ENCODE results near the gene CRYL1.

Gene CRYL1

DNA sequence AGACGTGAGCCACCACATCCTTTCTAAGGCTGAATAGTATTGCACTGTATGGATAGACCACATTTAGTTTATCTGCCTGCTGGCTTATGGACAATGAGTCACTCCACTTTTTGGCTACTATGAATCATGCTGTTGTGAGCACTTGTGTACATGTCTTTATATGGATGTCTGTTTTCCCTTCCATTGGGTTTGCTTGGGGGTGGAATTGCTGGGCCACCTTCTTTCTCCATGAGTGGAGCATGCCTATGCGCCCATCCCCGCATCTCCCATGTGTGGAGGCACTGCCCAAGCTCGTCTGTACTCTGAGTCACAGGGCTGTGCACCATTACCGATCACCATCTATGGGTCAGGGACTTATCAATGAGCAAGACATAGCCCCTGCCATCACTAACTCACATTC, 166.3 kb downstream of the CRYL1 start:
- H3K79me2 ChIP-seq (ENCODE audit: control insufficient read depth, low read length) = no peaks in the 10 kb centered on the region
- no peaks in the 10 kb centered on the region for H3K27me3 ChIP-seq (ENCODE audit: control insufficient read depth, low read length)
- H3K4me1 ChIP-seq (ENCODE audit: control insufficient read depth, low read length) = peaks cover 4% of the 10 kb centered on the region; the same call in 1 of the 2 replicates
- no peaks in the 10 kb centered on the region for H4K20me1 ChIP-seq (ENCODE audit: control insufficient read depth, insufficient read depth, low read depth, low read length)
- H3F3A ChIP-seq (ENCODE audit: control insufficient read depth, insufficient read depth) = no peaks in the 10 kb centered on the region
- no peaks in the 10 kb centered on the region for H3K9me3 ChIP-seq (ENCODE audit: control insufficient read depth, insufficient read depth, low read length)
- H3K36me3 ChIP-seq (ENCODE audit: control insufficient read depth, low read length) = no peaks in the 10 kb centered on the region
- TF ChIP-seq CTCF (IDR thresholded peaks at IDR 0.05; ENCODE audit: low read depth, low read length, poor library complexity, severe bottlenecking) = no peak
- TF ChIP-seq EZH2phosphoT487 (IDR thresholded peaks at IDR 0.05; ENCODE audit: borderline replicate concordance, low read length) = no peak
- no peak overlapping the region for H3K4me2 ChIP-seq (ENCODE audit: low read length)
- H3K4me3 ChIP-seq (ENCODE audit: low read length) = no peak overlapping the region
- H3K9me2 ChIP-seq (replicated peaks; ENCODE audit: control insufficient read depth, low read length) = no peaks in the 10 kb centered on the region
- H3K27ac ChIP-seq (ENCODE audit: low read depth, low read length) = no peak overlapping the region

DNA sequence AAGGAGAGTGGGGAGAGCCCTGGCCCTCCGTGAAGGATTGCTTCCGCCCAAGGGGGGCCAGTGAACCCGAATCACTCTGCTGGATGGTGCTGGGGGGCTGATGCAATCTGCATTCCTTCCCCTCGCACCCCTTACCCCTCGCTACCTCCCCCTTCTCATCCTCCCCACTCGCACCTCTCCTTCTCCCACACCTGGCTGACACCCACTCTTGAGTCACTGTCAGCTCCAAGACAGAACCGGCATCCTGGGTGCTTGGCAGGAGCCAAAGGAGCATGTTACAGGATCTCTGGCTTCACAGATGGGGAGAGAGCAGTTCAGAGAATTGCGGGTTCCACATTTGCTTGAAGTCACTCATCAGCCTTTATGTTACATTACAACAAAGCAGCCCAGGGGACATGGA, 167.6 kb downstream of the CRYL1 start:
- Histone ChIP-seq H3K9me3 (ENCODE audit: control insufficient read depth, insufficient read depth, low read length) (no peaks in the 10 kb centered on the region), H3K4me3 (ENCODE audit: low read length) (no peak overlapping the region), H3K9me2 (replicated peaks; ENCODE audit: control insufficient read depth, low read length) (no peaks in the 10 kb centered on the region), H4K20me1 (ENCODE audit: control insufficient read depth, insufficient read depth, low read depth, low read length) (no peaks in the 10 kb centered on the region), H3K27me3 (ENCODE audit: control insufficient read depth, low read length) (no peaks in the 10 kb centered on the region), H3K4me2 (ENCODE audit: low read length) (no peak overlapping the region), H3K4me1 (ENCODE audit: control insufficient read depth, low read length) (peaks cover 4% of the 10 kb centered on the region; the same call in 1 of the 2 replicates), H3K36me3 (ENCODE audit: control insufficient read depth, low read length) (no peaks in the 10 kb centered on the region), H3K79me2 (ENCODE audit: control insufficient read depth, low read length) (no peaks in the 10 kb centered on the region), H3F3A (ENCODE audit: control insufficient read depth, insufficient read depth) (no peaks in the 10 kb centered on the region), H3K27ac (ENCODE audit: low read depth, low read length) (no peak overlapping the region)
- TF ChIP-seq CTCF (IDR thresholded peaks at IDR 0.05; ENCODE audit: low read depth, low read length, poor library complexity, severe bottlenecking) = no peak
- TF ChIP-seq EZH2phosphoT487 (IDR thresholded peaks at IDR 0.05; ENCODE audit: borderline replicate concordance, low read length) = no peak

DNA sequence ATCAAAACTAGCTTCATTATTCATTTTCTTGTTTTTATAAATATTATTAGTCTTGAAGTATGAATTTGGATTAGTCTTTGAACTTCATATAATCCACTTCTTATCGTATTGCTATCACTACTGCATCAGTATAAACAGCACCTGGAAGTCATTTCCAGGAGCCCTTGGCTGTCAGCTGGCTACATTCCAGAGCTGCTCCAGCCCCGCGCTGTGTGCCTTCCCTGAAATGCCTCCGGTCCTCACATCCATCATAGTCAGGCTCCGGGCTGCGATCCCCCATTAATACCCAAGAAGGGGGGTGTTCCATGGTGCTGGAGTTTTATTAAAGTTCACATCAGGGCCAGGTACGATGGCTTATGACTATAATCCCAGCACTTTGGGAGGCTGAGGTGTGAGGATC, 169.2 kb downstream of the CRYL1 start:
- H3K27me3 ChIP-seq (ENCODE audit: control insufficient read depth, low read length) = no peaks in the 10 kb centered on the region
- H3K9me3 ChIP-seq (ENCODE audit: control insufficient read depth, insufficient read depth, low read length) = no peaks in the 10 kb centered on the region
- no peaks in the 10 kb centered on the region for H3K9me2 ChIP-seq (replicated peaks; ENCODE audit: control insufficient read depth, low read length)
- H3F3A ChIP-seq (ENCODE audit: control insufficient read depth, insufficient read depth) = no peaks in the 10 kb centered on the region
- no peak overlapping the region for H3K4me2 ChIP-seq (ENCODE audit: low read length)
- H4K20me1 ChIP-seq (ENCODE audit: control insufficient read depth, insufficient read depth, low read depth, low read length) = no peaks in the 10 kb centered on the region
- no peaks in the 10 kb centered on the region for H3K79me2 ChIP-seq (ENCODE audit: control insufficient read depth, low read length)
- H3K4me3 ChIP-seq (ENCODE audit: low read length) = no peak overlapping the region
- no peaks in the 10 kb centered on the region for H3K36me3 ChIP-seq (ENCODE audit: control insufficient read depth, low read length)
- peaks cover 4% of the 10 kb centered on the region; the same call in 1 of the 2 replicates for H3K4me1 ChIP-seq (ENCODE audit: control insufficient read depth, low read length)
- TF ChIP-seq CTCF (IDR thresholded peaks at IDR 0.05; ENCODE audit: low read depth, low read length, poor library complexity, severe bottlenecking) (no peak), EZH2phosphoT487 (IDR thresholded peaks at IDR 0.05; ENCODE audit: borderline replicate concordance, low read length) (no peak)
- H3K27ac ChIP-seq (ENCODE audit: low read depth, low read length) = no peak overlapping the region
